ENCODE data around the gene KNDC1.
"Not testable (repeated sequence)": the region's sequence is repeated elsewhere in the genome, so short reads cannot be mapped to it uniquely, and the experiment has no call there.

KNDC1 gene

GRCh38 chr10:133227256-133227655 lies 67.2 kb downstream of the KNDC1 start:
- DNase-seq: no peak

DNA sequence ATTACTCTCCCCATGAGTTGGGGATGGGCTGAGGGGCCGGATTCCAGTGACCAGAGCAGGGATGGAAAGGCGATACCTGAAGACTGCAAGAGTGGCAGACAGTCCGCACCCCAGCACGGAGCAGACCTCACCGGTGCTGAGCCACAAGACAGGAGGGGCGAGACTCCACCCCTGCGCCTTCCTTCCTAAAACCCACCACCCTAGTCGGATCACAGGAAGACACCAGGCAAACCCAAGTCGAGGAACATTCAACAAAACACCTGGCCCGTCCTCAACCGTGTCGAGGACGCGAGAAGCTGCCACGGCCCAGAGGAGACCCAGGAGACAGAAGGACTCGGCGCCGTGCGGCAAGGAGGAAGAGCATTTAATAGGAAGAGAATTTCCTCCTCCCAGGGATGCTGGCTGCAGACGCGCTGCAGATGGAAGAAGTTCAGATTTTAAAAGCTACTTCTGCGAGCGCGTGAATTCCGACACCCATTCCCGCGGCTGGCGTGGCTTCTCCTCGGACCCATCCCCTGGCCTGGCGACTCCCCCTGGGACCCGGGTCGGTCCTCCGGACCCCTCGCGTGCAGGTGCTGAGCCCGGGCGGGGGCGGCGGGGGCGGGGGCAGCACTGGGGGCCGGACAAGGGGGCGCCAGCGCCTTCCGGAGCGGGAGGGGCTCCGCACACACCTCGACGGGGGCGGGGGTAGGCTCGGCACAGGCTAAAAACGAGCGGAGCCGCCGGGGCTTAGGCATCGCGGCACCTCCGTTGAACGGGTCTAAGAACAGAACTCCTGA lies 69.4 kb downstream of the KNDC1 start:
- no peak for DNase-seq

DNA sequence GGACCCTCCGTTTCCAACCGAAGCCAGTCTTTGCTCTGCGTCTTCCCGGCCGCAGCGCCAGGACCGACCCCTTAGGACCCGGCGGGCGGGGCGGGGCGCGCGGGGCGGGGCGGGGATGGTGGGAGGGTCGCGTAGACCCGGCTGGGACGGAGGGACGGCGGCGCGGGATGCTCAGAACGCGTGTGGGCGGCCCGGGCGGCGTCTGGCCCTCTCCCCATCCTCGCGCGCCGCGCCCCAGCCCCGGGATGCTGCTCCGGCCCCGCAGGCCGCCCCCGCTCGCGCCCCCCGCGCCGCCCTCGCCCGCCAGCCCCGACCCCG lies 70.0 kb downstream of the KNDC1 start, which contains the start of gene UTF1:
UTF1 (plus strand) TSS at position 174 of the 318 bp plus-strand sequence; CDS start at position 246, 72 bp downstream.
- no peak for DNase-seq

GRCh38 chr10:133230387-133231195 lies 70.6 kb downstream of the KNDC1 start:
- DNase-seq: no peak

GRCh38 chr10:133231244-133231945 lies 71.4 kb downstream of the KNDC1 start:
- DNase-seq: no peak

- no peak for DNase-seq
These were observed 72.0 kb downstream of the KNDC1 start for GRCh38 chr10:133231946-133232574.

GRCh38 chr10:133234796-133235195 lies 74.8 kb downstream of the KNDC1 start:
- DNase-seq: not testable (repeated sequence)

DNA sequence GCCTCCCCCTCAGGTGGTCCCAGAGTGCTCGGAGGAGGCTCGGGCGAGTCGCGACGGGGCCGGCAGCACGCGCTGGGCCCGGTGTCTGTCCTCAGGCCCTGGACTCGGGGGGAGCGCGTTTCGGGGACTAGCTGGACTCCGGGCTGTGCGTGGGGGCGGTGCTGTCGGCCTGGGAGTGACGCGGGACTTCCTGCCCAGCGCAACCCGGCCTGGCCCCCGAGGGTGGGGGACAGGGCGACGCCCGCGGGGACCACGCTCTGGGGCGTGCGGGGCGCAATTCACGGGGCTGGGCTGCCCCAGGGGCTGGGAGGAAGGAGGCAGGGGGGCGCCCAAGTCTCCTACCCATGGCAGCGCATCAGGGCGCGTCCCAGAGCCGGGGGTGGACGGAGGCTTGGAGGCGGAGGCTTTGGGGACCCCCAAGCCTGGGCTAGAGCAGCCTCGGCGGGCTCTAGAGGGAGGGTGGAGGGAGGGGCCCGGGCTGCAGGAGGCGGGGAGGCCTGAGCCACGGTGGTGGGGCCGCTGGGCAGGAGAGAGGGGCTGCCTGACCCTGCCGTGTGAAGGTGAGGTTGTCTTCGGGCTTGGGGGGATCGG lies 75.3 kb downstream of the KNDC1 start:
- no peak for DNase-seq

DNA sequence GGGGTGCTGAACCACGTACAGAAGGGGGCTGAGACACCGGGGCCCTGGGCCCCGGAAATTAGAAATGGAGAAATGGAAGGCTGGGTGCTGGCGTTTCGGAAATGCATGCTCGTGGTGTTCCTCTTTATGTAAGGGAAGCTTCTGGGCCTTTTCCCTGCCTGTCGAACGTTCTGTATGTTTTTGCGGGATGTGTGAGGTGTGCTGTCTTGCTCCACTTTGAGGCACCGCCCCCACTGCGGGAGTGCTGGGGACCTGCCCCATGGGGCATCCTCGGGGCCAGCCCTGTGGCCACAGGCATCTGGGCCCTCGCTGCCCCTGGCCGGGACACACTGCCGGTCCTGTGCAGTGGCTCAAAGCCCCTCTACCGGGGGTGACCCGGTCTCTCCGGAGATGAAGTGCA lies 75.9 kb downstream of the KNDC1 start:
- DNase-seq: no peak

DNA sequence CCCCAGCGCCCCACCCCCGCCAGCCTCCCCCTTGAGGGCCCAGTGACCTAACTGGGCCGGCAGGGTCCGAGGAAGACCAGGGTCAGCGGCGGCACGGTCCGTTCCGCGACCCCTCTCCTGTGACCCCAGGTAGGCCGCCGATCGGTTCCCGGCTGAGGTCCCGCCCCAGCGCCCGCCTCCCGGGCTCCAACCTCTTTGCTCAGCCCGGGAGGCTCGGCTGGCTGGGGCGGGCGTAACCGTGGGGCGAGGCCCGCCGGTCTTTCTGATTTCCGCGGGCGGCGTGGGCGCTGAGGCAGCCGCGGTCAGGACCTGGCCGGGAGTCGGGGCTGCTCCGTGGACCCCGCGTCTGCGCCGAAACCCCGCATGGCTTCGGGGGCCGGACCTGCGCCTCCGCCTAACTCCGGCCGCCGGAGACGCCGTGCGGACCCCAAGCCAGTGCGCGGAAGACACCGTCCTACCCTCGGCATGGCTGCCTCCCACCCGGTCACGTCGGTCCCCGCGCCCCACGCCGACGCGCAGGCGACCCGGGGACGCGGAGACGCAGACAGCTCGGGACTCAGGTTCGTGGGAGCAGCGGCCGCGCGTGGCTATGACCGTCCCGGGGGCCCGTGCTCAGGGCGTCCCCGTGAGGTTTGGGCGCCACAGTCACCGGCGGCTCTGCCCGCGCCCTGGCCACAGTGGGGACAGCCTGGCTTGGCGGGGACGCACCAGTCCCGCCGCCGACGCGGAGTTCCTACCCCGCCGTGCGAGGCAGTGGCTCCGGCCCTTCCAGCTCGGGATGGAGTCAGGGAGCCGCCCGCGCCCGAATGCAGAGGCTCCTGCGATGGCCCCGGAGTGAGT lies 76.6 kb downstream of the KNDC1 start:
- no peak for DNase-seq

DNA sequence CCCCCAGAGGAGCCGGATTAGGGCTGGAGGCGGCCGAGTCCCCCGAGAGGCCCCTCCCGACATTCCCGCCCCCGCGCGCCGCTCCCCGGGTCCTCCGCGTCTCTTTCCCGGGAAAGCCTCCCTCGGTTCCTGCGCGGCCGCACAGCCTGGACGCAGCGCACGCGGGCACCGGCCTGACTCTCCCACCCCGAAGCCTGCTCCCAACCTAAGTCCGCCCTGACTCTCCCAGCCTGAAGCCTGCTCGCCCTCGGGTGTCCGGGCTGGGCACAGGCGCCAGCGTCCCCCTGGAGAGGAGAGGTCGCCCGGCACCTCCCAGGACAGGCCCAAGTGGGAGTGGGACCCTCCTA lies 77.2 kb downstream of the KNDC1 start:
- no peak for DNase-seq

GRCh38 chr10:133237588-133238465 lies 77.8 kb downstream of the KNDC1 start, which contains the start of gene VENTX:
TSS of gene VENTX (plus strand) at chr10:133237855. CDS start at chr10:133237915, 60 bp downstream.
- DNase-seq: no peak

DNA sequence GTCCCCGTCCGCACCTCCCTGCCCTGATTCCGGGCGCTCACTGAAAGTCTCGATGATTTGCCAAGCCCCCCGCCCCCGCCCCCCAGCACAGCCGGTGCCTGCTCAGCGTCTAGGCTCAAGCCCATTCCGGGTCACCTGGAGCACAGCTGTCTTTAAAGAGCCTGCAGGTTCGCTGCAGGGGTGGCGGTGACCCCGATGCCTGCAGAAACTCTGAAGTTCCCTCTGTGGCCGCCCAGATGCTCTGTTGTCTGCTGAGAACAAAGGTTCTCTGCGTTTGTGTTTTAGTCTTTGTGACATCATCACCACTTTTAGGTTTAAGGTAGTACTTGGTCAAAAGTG lies 78.4 kb downstream of the KNDC1 start:
- no peak for DNase-seq

DNA sequence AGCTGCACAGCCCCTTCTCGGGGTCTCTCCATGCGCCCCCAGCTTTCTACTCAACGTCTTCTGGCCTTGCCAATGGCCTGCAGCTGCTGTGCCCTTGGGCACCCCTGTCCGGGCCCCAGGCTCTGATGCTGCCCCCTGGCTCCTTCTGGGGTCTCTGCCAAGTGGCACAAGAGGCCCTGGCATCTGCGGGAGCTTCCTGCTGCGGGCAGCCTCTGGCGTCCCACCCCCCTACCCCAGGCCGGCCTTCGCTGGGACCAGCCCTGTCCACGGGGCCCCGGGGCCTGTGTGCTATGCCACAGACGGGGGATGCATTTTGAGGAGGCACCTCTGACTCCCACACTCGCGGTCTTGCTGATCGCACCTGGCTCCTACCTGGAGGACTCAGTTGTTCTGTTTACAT lies 80.0 kb downstream of the KNDC1 start:
- DNase-seq: no peak

GRCh38 chr10:133241501-133242205 lies 81.6 kb downstream of the KNDC1 start:
- no peak for DNase-seq

DNA sequence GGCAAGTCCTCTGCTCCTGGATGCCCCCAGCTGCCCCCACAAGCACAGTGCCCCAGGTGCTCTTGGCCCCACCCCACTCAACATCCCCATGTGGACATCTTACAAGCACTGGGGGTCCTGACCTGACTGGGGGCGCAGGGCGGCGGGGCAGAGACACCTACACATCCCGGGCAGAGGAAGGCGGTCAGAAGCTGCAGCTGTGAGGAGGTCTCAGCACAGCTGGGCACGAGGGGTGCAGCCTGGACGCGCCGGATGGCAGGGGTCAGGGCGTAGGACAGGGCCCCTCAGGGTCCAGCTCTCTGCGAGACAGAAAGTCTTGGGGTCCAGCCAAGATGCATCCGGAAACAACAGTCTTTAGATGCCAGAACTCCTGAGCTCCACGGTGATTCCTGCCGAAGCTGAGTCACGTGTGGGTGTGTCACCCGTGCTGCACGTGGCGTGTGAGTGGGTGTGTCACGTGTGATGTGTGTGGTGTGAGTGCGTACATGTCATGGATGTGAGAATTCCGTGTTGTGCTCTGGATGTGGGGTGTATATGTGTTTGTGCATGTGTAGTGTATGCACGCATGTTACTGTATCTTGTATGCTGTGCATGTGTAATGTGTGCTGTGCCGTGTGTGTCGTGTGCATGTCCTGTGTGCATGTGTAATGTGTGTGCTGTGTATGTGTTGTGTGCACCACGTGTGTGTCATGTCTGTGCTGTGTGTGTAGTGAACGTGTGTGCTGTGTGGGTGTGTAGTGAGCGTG lies 82.8 kb downstream of the KNDC1 start:
- DNase-seq: no peak

DNA sequence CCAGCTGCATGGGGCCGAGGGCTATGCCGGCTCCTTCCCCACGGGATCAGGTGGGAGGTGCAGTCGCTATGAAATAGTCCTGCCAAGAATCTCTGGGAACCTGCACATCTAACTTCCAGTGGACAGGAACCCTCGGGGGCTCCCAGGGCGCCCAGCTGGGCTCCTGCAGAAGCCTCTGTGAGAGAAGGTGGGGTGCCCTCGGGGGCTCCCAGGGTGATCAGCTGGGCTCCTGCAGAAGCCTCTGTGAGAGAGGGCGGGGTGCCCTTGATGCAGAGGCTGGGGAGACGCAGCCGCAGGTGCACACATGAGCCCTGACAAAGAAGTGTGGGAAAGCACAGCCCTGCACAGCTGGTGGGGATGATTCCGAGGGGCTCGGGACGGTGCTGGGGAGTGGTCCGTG lies 83.6 kb downstream of the KNDC1 start:
- DNase-seq: no peak

- no peak for DNase-seq
These were observed 85.6 kb downstream of the KNDC1 start for GRCh38 chr10:133245439-133246235.

Measured in fibroblast of skin of scalp (primary cell).